DOHH2 (cell line): ENCODE data around the gene ANKS1B.

Source experiments
- EZH2phosphoT487 ChIP-seq: fragments of 200-600 bp; sonication (generic); IDR thresholded peaks from 2 replicates; pipeline ENCODE4 v1.6.1; 2017; ENCODE audit warnings: borderline replicate concordance, mild to moderate bottlenecking, antibody characterized with exemption, low read length, moderate library complexity, mixed read lengths
- TF ChIP-seq, protein P1 (sequence below): fragments of 200-600 bp; sonication (generic); IDR thresholded peaks from one replicate; pipeline ENCODE4 v1.5.1; 2014; ENCODE audit warnings: antibody characterized with exemption, mild to moderate bottlenecking, low read depth, low read length; ENCODE audit not compliant: poor library complexity, severe bottlenecking

GRCh38 chr12:99265648-99266047 is 719.1 kb downstream of the ANKS1B start:
- TF ChIP-seq, protein P1, sequence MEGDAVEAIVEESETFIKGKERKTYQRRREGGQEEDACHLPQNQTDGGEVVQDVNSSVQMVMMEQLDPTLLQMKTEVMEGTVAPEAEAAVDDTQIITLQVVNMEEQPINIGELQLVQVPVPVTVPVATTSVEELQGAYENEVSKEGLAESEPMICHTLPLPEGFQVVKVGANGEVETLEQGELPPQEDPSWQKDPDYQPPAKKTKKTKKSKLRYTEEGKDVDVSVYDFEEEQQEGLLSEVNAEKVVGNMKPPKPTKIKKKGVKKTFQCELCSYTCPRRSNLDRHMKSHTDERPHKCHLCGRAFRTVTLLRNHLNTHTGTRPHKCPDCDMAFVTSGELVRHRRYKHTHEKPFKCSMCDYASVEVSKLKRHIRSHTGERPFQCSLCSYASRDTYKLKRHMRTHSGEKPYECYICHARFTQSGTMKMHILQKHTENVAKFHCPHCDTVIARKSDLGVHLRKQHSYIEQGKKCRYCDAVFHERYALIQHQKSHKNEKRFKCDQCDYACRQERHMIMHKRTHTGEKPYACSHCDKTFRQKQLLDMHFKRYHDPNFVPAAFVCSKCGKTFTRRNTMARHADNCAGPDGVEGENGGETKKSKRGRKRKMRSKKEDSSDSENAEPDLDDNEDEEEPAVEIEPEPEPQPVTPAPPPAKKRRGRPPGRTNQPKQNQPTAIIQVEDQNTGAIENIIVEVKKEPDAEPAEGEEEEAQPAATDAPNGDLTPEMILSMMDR, result no peak
- TF ChIP-seq EZH2phosphoT487, result no peak
